Testis (tissue), 2 donors: ENCODE data around the gene COL4A1.

Experiments
- POLR2A ChIP-seq: fragments of 450-650 bp; IDR thresholded peaks from one replicate; pipeline ENCODE4 v1.6.1; 2017; ENCODE audit warnings: antibody characterized with exemption, mild to moderate bottlenecking, moderate library complexity
- TF ChIP-seq, protein P1 (sequence below), 3 experiments: fragments of 450-650 bp in 2 of 3; fragments of 200-600 bp in 1 of 3; sonication (generic) in 1 of 3; IDR thresholded peaks; one replicate each; pipeline ENCODE4 v1.5.1; 2016 to 2019; ENCODE audit warnings: antibody characterized with exemption in 3 of 3, mild to moderate bottlenecking in 2 of 3, moderate library complexity in 1 of 3

DNA sequence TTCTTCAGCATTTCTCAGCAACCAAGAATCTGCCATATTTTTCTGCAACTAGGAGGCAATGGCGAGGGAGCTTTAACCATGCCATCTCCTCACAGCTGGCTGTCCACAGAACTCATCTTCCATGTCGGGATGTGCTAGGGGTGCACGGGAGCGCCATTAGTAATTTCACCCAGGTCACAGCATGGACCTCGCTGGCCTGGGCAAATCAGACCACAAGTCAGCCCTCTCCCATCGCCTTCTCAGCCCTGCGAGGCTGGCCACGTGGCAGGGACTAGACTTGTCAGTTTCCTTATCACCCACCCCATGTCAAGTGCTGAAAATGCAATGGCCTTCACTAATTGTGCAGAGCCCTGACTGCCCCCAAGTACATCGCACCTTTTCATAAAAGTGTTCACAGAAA, 15.7 kb downstream of the COL4A1 start:
- TF ChIP-seq, protein P1, sequence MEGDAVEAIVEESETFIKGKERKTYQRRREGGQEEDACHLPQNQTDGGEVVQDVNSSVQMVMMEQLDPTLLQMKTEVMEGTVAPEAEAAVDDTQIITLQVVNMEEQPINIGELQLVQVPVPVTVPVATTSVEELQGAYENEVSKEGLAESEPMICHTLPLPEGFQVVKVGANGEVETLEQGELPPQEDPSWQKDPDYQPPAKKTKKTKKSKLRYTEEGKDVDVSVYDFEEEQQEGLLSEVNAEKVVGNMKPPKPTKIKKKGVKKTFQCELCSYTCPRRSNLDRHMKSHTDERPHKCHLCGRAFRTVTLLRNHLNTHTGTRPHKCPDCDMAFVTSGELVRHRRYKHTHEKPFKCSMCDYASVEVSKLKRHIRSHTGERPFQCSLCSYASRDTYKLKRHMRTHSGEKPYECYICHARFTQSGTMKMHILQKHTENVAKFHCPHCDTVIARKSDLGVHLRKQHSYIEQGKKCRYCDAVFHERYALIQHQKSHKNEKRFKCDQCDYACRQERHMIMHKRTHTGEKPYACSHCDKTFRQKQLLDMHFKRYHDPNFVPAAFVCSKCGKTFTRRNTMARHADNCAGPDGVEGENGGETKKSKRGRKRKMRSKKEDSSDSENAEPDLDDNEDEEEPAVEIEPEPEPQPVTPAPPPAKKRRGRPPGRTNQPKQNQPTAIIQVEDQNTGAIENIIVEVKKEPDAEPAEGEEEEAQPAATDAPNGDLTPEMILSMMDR (IDR thresholded peaks at IDR 0.05): no peak
- TF ChIP-seq POLR2A: no peak
